AG04450 (cell line): ENCODE results near the gene SUSD3. TPM values are rescaled to one million over a fixed set of nuclear protein-coding genes. Genes with fewer than 3 reads are reported as not detected.

Source experiments
- CTCF ChIA-PET: fragments of 300-600, 350-600 bp; formaldehyde crosslinking; extraction: SDS; loops from one replicate; lab custom pipeline; 2022; ENCODE audit warnings: antibody characterized with exemption, inconsistent platforms; lab: Charles Lee
- POLR2A ChIA-PET: fragments of 350-600 bp; formaldehyde crosslinking; extraction: SDS; loops from one replicate; lab custom pipeline; 2021; ENCODE audit warnings: antibody characterized with exemption, inconsistent platforms; lab: Yijun Ruan, JAX
- DNase-seq: peaks from one replicate; pipeline ENCODE4 v3.0.0-alpha.2; 2011; ENCODE audit warnings: low read depth, low spot score
- H3K27ac ChIP-seq: one replicate; pipeline ENCODE4 v1.5.1; 2012; ENCODE audit warnings: low read depth, low read length, control low read depth
- H3K27me3 ChIP-seq: one replicate; pipeline ENCODE4 v1.6.0; 2012; ENCODE audit warnings: low read length; ENCODE audit not compliant: control insufficient read depth, insufficient read depth
- H3K4me3 ChIP-seq: 2 replicates; pipeline ENCODE4 v1.5.1; 2011; ENCODE audit warnings: mild to moderate bottlenecking, low read depth, low read length, control low read depth
- H3K9me3 ChIP-seq: 2 replicates; pipeline ENCODE4 v1.5.1; 2012; ENCODE audit warnings: low read length; ENCODE audit not compliant: control insufficient read depth, insufficient read depth
- CTCF ChIP-seq: IDR thresholded peaks from 2 replicates; pipeline ENCODE4 v1.5.1; 2011; ENCODE audit warnings: low read depth, low read length, control low read depth, inconsistent platforms
- polyA plus RNA-seq: library from polyadenylated mRNA; depleted of rRNA; stranded (reverse); fragments of >200 nt; gene quantifications from 2 replicates; pipeline ENCODE4 v1.2.3, GENCODE V29; 2011

Gene SUSD3
- polyA plus RNA-seq, 1 experiment: 1.4 TPM

GRCh38 chr9:93095205-93096130, 37.0 kb downstream of the SUSD3 start:
- peak; percentile 98 for DNase-seq
- TF ChIP-seq CTCF: no peak
- ChIA-PET CTCF (interaction anchor here (0.6 kb wide), 1 partner anchor 86 kb away, joined by 3 read pairs; no protein-coding TSS in a partner anchor), POLR2A (interaction anchor here (0.6 to 1.3 kb wide), 3 partner anchors 20 to 38 kb away, joined by 3 to 4 read pairs (median 4); partner anchors contain the start of gene NINJ1)
- Histone ChIP-seq H3K27me3 (no peaks in the 10 kb centered on the region), H3K9me3 (peaks cover 26% of the 10 kb centered on the region), H3K27ac (peak overlapping the region; percentile 77), H3K4me3 (peak overlapping the region; percentile 48)

GRCh38 chr9:93096131-93096802, 37.8 kb downstream of the SUSD3 start, which contains the start of gene CARD19:
TSS of gene CARD19 (plus strand) at chr9:93096217. CDS start at chr9:93096346, 129 bp downstream.
- Histone ChIP-seq H3K4me3 (peak within 1 kb of the TSS; percentile 83), H3K27ac (peak within 1 kb of the TSS; percentile 77), H3K9me3 (peaks cover 18% of the 10 kb centered on the region), H3K27me3 (no peaks in the 10 kb centered on the region)
- TF ChIP-seq CTCF: no peak
- POLR2A ChIA-PET: interaction anchor here (0.6 to 1.3 kb wide), 3 partner anchors 20 to 37 kb away, joined by 3 to 4 read pairs (median 3); partner anchors contain the start of gene NINJ1
- CTCF ChIA-PET: no interaction called here
- DNase-seq: no peak

DNA sequence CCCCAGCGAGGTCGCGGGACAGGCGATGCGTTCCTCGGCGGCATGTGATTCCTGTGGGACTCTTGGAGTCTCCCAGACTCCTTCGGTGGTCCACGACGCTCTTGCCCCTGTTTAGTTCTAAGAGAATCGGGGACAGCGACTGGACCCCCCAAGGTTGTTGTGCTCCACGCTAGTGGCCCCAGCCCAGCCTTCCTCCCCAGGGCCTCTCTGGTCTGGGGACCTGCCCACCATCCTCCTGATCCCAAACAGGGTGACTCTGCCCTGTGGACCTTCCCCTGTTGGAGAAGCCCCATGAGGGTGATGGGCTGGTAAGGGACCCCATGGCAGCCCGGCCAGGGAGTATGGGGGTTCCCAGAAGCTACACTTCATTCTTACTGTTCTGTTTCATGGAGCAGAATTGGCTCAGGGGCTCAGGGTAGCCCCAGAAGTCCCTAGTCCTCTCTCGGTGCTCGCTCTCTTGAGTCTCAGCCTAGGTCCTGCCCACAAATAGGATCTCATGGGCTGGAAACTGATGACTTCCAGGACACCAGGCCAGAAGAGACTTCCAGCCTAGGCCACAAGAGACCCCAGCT, 38.4 kb downstream of the SUSD3 start:
- ChIA-PET CTCF (interaction anchor here (2.8 kb wide), 1 partner anchor 13 kb away, joined by 21 read pairs; no protein-coding TSS in a partner anchor), POLR2A (no interaction called here)
- H3K27me3 ChIP-seq: no peaks in the 10 kb centered on the region
- H3K4me3 ChIP-seq: peak overlapping the region; percentile 83
- H3K27ac ChIP-seq: no peak overlapping the region
- DNase-seq: no peak
- peaks cover 13% of the 10 kb centered on the region for H3K9me3 ChIP-seq
- no peak for TF ChIP-seq CTCF

DNA sequence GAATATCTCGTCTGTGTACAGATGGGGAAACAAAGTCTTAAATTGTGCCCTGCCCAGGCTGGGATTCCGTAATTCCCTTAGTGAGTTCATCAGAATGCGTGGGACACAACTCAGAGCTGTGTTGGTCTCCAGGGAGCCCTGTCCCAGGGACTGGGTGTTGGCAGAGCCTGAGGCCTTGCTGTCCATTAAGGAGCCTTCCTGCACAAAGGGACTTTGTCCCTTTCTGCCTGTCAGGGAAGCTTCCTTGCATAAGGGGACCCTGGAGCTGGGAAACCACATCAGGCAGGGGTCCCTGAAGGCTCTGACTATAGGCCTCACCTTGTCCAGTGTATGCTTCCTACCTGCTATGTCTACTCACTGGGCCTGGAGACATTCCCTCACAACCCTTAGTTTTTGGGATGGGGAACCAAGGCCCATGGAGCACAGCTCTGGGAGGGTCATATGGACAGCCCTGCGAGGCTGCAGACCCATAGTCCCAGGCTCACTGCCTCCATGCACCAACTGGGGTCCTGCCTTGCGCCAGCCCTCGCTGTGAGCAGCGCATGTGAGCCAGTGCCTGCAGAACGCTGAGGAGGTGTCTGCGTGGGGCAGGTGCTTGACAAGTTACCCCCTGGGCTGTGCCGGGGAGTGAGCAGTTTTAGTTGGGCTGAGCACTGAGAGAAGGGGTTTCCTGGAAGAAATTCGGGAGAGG, 39.2 kb downstream of the SUSD3 start:
- Histone ChIP-seq H3K27me3 (no peaks in the 10 kb centered on the region), H3K4me3 (peak overlapping the region; percentile 83), H3K27ac (peak overlapping the region; percentile 94), H3K9me3 (peaks cover 8% of the 10 kb centered on the region; the same call in 1 of the 2 replicates)
- no peak for DNase-seq
- TF ChIP-seq CTCF: no peak
- ChIA-PET CTCF (interaction anchor here (0.6 to 2.8 kb wide), 2 partner anchors 12 to 946 kb away, joined by 3 to 21 read pairs; no protein-coding TSS in a partner anchor), POLR2A (interaction anchor here (0.6 kb wide), 1 partner anchor 385 kb away, joined by 7 read pairs; no protein-coding TSS in a partner anchor)
